HEK293 (cell line): ENCODE data around the gene EML3.
A peak's percentile ranks its signal among the peaks of the same experiment; 100 is the strongest.

Experiments used
- GLIS1 ChIP-seq: fragments of 450-650 bp; formaldehyde crosslinking; IDR thresholded peaks from 2 replicates; pipeline ENCODE4 v1.5.1; 2016; ENCODE audit warnings: missing biosample characterization, missing genetic modification characterization
- HIC1 ChIP-seq: fragments of 450-650 bp; formaldehyde crosslinking; IDR thresholded peaks from 2 replicates; pipeline ENCODE4 v1.5.1; 2016; ENCODE audit warnings: missing biosample characterization, missing genetic modification characterization
- KLF16 ChIP-seq: fragments of 450-650 bp; formaldehyde crosslinking; IDR thresholded peaks from 2 replicates; pipeline ENCODE4 v1.5.1; 2017; ENCODE audit warnings: missing biosample characterization, missing genetic modification characterization
- KLF7 ChIP-seq: fragments of 450-650 bp; formaldehyde crosslinking; IDR thresholded peaks from 2 replicates; pipeline ENCODE4 v1.5.1; 2016; ENCODE audit warnings: missing biosample characterization, missing genetic modification characterization, borderline replicate concordance
- KLF9 ChIP-seq: fragments of 450-650 bp; formaldehyde crosslinking; IDR thresholded peaks from 2 replicates; pipeline ENCODE4 v1.5.1; 2016; ENCODE audit warnings: missing biosample characterization, missing genetic modification characterization, low read depth
- MZF1 ChIP-seq: fragments of 450-650 bp; formaldehyde crosslinking; IDR thresholded peaks from 2 replicates; pipeline ENCODE4 v1.5.1; 2017; ENCODE audit warnings: missing biosample characterization, missing genetic modification characterization, borderline replicate concordance
- OSR2 ChIP-seq: fragments of 450-650 bp; formaldehyde crosslinking; IDR thresholded peaks from 2 replicates; pipeline ENCODE4 v1.5.1; 2016; ENCODE audit warnings: missing biosample characterization, missing genetic modification characterization
- PATZ1 ChIP-seq: fragments of 450-650 bp; formaldehyde crosslinking; IDR thresholded peaks from 2 replicates; pipeline ENCODE4 v1.5.1; 2016; ENCODE audit warnings: missing biosample characterization, missing genetic modification characterization
- TRIM28 ChIP-seq: IDR thresholded peaks from 2 replicates; pipeline ENCODE4 v1.6.1; 2011; ENCODE audit warnings: low read length, control low read depth, borderline replicate concordance
- ZBTB21 ChIP-seq: fragments of 450-650 bp; formaldehyde crosslinking; IDR thresholded peaks from 2 replicates; pipeline ENCODE4 v1.5.1; 2017; ENCODE audit warnings: missing biosample characterization, missing genetic modification characterization
- ZFP3 ChIP-seq: fragments of 450-650 bp; formaldehyde crosslinking; IDR thresholded peaks from 2 replicates; pipeline ENCODE4 v1.5.1; 2016; ENCODE audit warnings: low read depth, missing biosample characterization, missing genetic modification characterization
- ZIC2 ChIP-seq: fragments of 450-650 bp; formaldehyde crosslinking; IDR thresholded peaks from 2 replicates; pipeline ENCODE4 v1.5.1; 2016; ENCODE audit warnings: missing biosample characterization, missing genetic modification characterization
- ZNF157 ChIP-seq: fragments of 450-650 bp; formaldehyde crosslinking; IDR thresholded peaks from 2 replicates; pipeline ENCODE4 v1.5.1; 2016; ENCODE audit warnings: missing biosample characterization, missing genetic modification characterization
- ZNF174 ChIP-seq: fragments of 450-650 bp; formaldehyde crosslinking; IDR thresholded peaks from 2 replicates; pipeline ENCODE4 v1.5.0; 2017; ENCODE audit warnings: missing biosample characterization, mild to moderate bottlenecking, missing genetic modification characterization
- ZNF18 ChIP-seq: fragments of 450-650 bp; formaldehyde crosslinking; IDR thresholded peaks from 2 replicates; pipeline ENCODE4 v1.5.1; 2016; ENCODE audit warnings: missing biosample characterization, missing genetic modification characterization
- ZNF302 ChIP-seq: fragments of 450-650 bp; formaldehyde crosslinking; IDR thresholded peaks from 2 replicates; pipeline ENCODE4 v1.5.1; 2016; ENCODE audit warnings: missing biosample characterization, missing genetic modification characterization, low read depth
- ZNF37A ChIP-seq: fragments of 450-650 bp; IDR thresholded peaks from 2 replicates; pipeline ENCODE4 v1.5.1; 2018; ENCODE audit warnings: missing biosample characterization, missing genetic modification characterization
- ZNF394 ChIP-seq: fragments of 450-650 bp; formaldehyde crosslinking; IDR thresholded peaks from 2 replicates; pipeline ENCODE4 v1.5.1; 2016; ENCODE audit warnings: missing biosample characterization, missing genetic modification characterization, mild to moderate bottlenecking, moderate library complexity, borderline replicate concordance
- ZNF404 ChIP-seq: fragments of 450-650 bp; formaldehyde crosslinking; IDR thresholded peaks from 2 replicates; pipeline ENCODE4 v1.5.1; 2017; ENCODE audit warnings: missing biosample characterization, missing genetic modification characterization
- ZNF473 ChIP-seq: fragments of 450-650 bp; formaldehyde crosslinking; IDR thresholded peaks from 2 replicates; pipeline ENCODE4 v1.5.1; 2017; ENCODE audit warnings: missing biosample characterization, missing genetic modification characterization
- ZNF521 ChIP-seq: fragments of 450-650 bp; formaldehyde crosslinking; IDR thresholded peaks from 2 replicates; pipeline ENCODE4 v1.5.1; 2017; ENCODE audit warnings: missing biosample characterization, mild to moderate bottlenecking, missing genetic modification characterization
- ZNF529 ChIP-seq: fragments of 450-650 bp; formaldehyde crosslinking; IDR thresholded peaks from 2 replicates; pipeline ENCODE4 v1.5.1; 2017; ENCODE audit warnings: missing genetic modification characterization, missing biosample characterization; ENCODE audit not compliant: insufficient replicate concordance
- ZNF558 ChIP-seq: fragments of 450-650 bp; formaldehyde crosslinking; IDR thresholded peaks from 2 replicates; pipeline ENCODE4 v1.5.1; 2016; ENCODE audit warnings: missing biosample characterization, missing genetic modification characterization
- ZNF571 ChIP-seq: fragments of 450-650 bp; formaldehyde crosslinking; IDR thresholded peaks from 2 replicates; pipeline ENCODE4 v1.5.0; 2017; ENCODE audit warnings: missing biosample characterization, missing genetic modification characterization
- ZNF621 ChIP-seq: fragments of 450-650 bp; formaldehyde crosslinking; IDR thresholded peaks from 2 replicates; pipeline ENCODE4 v1.5.1; 2017; ENCODE audit warnings: missing biosample characterization, missing genetic modification characterization
- ZNF692 ChIP-seq: fragments of 450-650 bp; formaldehyde crosslinking; IDR thresholded peaks from 2 replicates; pipeline ENCODE4 v1.5.1; 2016; ENCODE audit warnings: missing biosample characterization, missing genetic modification characterization
- ZSCAN4 ChIP-seq: fragments of 450-650 bp; formaldehyde crosslinking; IDR thresholded peaks from 2 replicates; pipeline ENCODE4 v1.5.1; 2017; ENCODE audit warnings: missing biosample characterization, missing genetic modification characterization
- ZXDB ChIP-seq: fragments of 450-650 bp; formaldehyde crosslinking; IDR thresholded peaks from 2 replicates; pipeline ENCODE4 v1.5.1; 2016; ENCODE audit warnings: missing biosample characterization, missing genetic modification characterization
- TF ChIP-seq, protein P1 (sequence below): fragments of 450-650 bp; formaldehyde crosslinking; conservative IDR thresholded peaks from 2 replicates; pipeline ENCODE4 v1.5.1; 2016; ENCODE audit warnings: low read depth, missing biosample characterization, missing genetic modification characterization

The EML3 gene

DNA sequence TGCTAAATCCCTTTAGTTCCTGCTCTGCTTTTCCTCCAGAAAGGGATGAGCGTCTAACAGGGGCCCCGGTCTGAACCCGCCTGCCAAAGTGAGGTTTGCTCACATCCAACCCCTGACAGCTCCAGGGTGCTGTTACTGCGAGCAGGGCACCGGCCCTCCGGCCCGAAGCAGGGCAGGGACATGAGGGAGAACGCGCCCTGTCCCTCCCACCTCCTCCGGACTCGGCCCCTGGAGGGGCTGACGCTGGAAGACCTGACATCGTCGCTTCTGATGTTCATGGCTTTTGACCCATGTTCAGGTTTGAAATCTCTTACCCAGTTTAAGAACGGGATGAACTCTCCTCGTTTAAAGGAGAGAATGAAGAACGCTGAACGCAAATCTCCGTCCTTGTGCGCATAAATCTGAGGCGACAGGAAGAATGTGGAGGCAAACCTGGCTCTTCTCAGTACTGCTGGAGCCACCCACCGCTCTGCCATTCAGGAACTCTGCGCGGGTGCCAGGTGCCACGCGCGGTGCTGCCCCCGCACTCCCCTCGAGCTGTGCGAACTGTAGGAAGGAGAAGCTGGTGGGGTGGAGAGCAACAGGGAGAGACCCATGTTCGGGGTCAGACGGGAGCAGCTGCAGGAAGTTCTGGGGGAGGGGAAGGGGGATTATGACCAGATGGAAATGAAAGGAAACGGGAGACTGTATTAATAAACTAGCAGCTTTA lies 38.1 kb downstream of the EML3 start (continued):
- TF ChIP-seq PATZ1 (0 out of 2 replicates have a peak, but pooled peaks have one; percentile 4), ZSCAN4 (tag by site-specific recombination) (no peak), ZNF529 (no peak), ZFP3 (tag by site-specific recombination) (no peak), ZNF521 (tag by site-specific recombination) (no peak), ZNF174 (tag by site-specific recombination) (no peak), HIC1 (tag by site-specific recombination) (peak; percentile 23; the same call in 1 of the 2 replicates), ZNF571 (tag by site-specific recombination) (no peak), MZF1 (tag by site-specific recombination) (no peak), KLF9 (tag by site-specific recombination) (no peak), ZNF558 (tag by site-specific recombination) (no peak), ZNF37A (no peak), ZNF621 (no peak), TRIM28 (no peak), ZNF302 (tag by site-specific recombination) (no peak), ZNF404 (no peak), OSR2 (tag by site-specific recombination) (no peak), KLF16 (tag by site-specific recombination) (no peak), ZNF394 (peak; percentile 80; the same call in 1 of the 2 replicates), ZIC2 (tag by site-specific recombination) (no peak), ZNF692 (tag by site-specific recombination) (no peak), ZXDB (tag by site-specific recombination) (peak; percentile 20; the same call in 1 of the 2 replicates), KLF7 (tag by site-specific recombination) (no peak), GLIS1 (no peak), ZNF18 (tag by site-specific recombination) (no peak), ZNF157 (no peak), ZNF473 (tag by site-specific recombination) (no peak), ZBTB21 (no peak)
- TF ChIP-seq, protein P1, sequence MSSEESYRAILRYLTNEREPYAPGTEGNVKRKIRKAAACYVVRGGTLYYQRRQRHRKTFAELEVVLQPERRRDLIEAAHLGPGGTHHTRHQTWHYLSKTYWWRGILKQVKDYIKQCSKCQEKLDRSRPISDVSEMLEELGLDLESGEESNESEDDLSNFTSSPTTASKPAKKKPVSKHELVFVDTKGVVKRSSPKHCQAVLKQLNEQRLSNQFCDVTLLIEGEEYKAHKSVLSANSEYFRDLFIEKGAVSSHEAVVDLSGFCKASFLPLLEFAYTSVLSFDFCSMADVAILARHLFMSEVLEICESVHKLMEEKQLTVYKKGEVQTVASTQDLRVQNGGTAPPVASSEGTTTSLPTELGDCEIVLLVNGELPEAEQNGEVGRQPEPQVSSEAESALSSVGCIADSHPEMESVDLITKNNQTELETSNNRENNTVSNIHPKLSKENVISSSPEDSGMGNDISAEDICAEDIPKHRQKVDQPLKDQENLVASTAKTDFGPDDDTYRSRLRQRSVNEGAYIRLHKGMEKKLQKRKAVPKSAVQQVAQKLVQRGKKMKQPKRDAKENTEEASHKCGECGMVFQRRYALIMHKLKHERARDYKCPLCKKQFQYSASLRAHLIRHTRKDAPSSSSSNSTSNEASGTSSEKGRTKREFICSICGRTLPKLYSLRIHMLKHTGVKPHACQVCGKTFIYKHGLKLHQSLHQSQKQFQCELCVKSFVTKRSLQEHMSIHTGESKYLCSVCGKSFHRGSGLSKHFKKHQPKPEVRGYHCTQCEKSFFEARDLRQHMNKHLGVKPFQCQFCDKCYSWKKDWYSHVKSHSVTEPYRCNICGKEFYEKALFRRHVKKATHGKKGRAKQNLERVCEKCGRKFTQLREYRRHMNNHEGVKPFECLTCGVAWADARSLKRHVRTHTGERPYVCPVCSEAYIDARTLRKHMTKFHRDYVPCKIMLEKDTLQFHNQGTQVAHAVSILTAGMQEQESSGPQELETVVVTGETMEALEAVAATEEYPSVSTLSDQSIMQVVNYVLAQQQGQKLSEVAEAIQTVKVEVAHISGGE, result no peak
